ENCODE data around the gene TH.

DNA sequence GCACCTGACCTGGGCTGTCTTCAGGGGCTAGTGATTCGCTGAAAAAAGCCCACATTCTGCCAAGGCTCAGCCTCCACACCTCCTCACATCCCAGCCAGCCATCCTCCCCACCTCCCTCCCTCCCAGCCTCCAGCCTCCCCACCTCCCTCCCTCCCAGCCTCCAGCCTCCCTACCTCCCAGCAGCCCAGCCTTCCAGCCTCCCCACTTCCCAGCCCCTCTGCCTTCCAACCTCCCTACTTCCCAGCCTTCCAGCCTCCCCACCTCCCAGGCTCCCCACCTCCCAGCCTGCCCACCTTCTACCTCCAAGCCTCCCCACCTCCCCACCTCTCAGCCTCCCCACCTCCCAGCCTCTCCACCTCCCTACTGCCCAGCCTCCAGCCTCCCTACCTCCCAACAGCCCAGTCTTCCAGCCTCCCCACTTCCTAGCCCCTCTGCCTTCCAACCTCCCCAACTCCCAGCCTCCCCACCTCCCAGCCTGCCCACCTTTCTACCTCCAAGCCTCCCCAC lies 33.7 kb upstream of the TH start:
- TF ChIP-seq TAF1 (IDR thresholded peaks at IDR 0.05; ENCODE audit: control insufficient read depth, extremely low read depth, insufficient read depth, low read length, severe bottlenecking) (no peak), CBX2 (IDR thresholded peaks at IDR 0.05; ENCODE audit: insufficient read depth, low read length, poor library complexity, severe bottlenecking) (no peak), ZNF695 (CRISPR knock-in tag; IDR thresholded peaks at IDR 0.05) (no peak), U2AF2 (optimal IDR thresholded peaks at IDR 0.05; ENCODE audit: low read depth, low read length) (no peak), JUNB (CRISPR knock-in tag; conservative IDR thresholded peaks at IDR 0.05) (no peak), ZNF79 (CRISPR knock-in tag; IDR thresholded peaks at IDR 0.05; ENCODE audit: low read depth) (no peak), JUN (IDR thresholded peaks at IDR 0.05; ENCODE audit: borderline replicate concordance, low read depth, low read length) (no peak), JUN (CRISPR knock-in tag; IDR thresholded peaks at IDR 0.05; ENCODE audit: borderline replicate concordance) (no peak), MAX (CRISPR knock-in tag; IDR thresholded peaks at IDR 0.05) (no peak), ZNF766 (CRISPR knock-in tag; conservative IDR thresholded peaks at IDR 0.05) (no peak), ZNF174 (CRISPR knock-in tag; IDR thresholded peaks at IDR 0.05) (no peak), POLR2AphosphoS5 (IDR thresholded peaks at IDR 0.05; ENCODE audit: control insufficient read depth, insufficient read depth, low read depth, low read length) (no peak)

All from K562 (cell line).